GM06990 (cell line): ENCODE data around the gene TTLL10.
"Not testable (repeated sequence)": the region's sequence is repeated elsewhere in the genome, so short reads cannot be mapped to it uniquely, and the experiment has no call there.

Experiments used
- DNase-seq: peaks from one replicate; pipeline ENCODE4 v3.0.0-alpha.2; 2011; ENCODE audit not compliant: insufficient read length; ENCODE audit errors: extremely low read depth
- H3K27me3 ChIP-seq: replicated peaks from 2 replicates; pipeline ENCODE4 v1.6.0; 2011; ENCODE audit warnings: low read length; ENCODE audit not compliant: control insufficient read depth, insufficient read depth
- H3K36me3 ChIP-seq: 2 replicates; pipeline ENCODE4 v1.5.1; 2011; ENCODE audit warnings: low read length; ENCODE audit not compliant: control insufficient read depth, insufficient read depth
- H3K4me3 ChIP-seq: replicated peaks from 2 replicates; pipeline ENCODE4 v1.5.1; 2011; ENCODE audit warnings: low read depth, mild to moderate bottlenecking, control low read depth, low read length
- CTCF ChIP-seq: IDR thresholded peaks from 2 replicates; pipeline ENCODE4 v1.5.1; 2011; ENCODE audit warnings: low read length, control low read depth, mild to moderate bottlenecking, inconsistent platforms; ENCODE audit not compliant: insufficient read depth, poor library complexity, severe bottlenecking

The TTLL10 gene

GRCh38 chr1:1187938-1188337, 14.3 kb downstream of the TTLL10 start:
- no peaks in the 10 kb centered on the region for H3K36me3 ChIP-seq
- no peak for TF ChIP-seq CTCF
- H3K27me3 ChIP-seq = no peaks in the 10 kb centered on the region
- no peak for DNase-seq
- no peak overlapping the region for H3K4me3 ChIP-seq

GRCh38 chr1:1189111-1189510, 15.4 kb downstream of the TTLL10 start:
- no peaks in the 10 kb centered on the region for H3K27me3 ChIP-seq
- TF ChIP-seq CTCF = no peak
- H3K4me3 ChIP-seq = no peak overlapping the region
- no peaks in the 10 kb centered on the region for H3K36me3 ChIP-seq
- no peak for DNase-seq

GRCh38 chr1:1191734-1192133, 18.1 kb downstream of the TTLL10 start:
- DNase-seq = no peak
- TF ChIP-seq CTCF = no peak
- Histone ChIP-seq H3K36me3 (no peaks in the 10 kb centered on the region), H3K4me3 (no peak overlapping the region), H3K27me3 (no peaks in the 10 kb centered on the region)

GRCh38 chr1:1194723-1195122, 21.0 kb downstream of the TTLL10 start:
- no peaks in the 10 kb centered on the region for H3K27me3 ChIP-seq
- H3K36me3 ChIP-seq = no peaks in the 10 kb centered on the region
- no peak for DNase-seq
- no peak for TF ChIP-seq CTCF
- H3K4me3 ChIP-seq = no peak overlapping the region

GRCh38 chr1:1195726-1196125, 22.0 kb downstream of the TTLL10 start:
- not testable (repeated sequence) for H3K36me3 ChIP-seq, H3K27me3 ChIP-seq, H3K4me3 ChIP-seq, DNase-seq

- peak; percentile 3 for DNase-seq
- no peaks in the 10 kb centered on the region for H3K36me3 ChIP-seq
- no peaks in the 10 kb centered on the region for H3K27me3 ChIP-seq
- TF ChIP-seq CTCF = no peak
- no peak overlapping the region for H3K4me3 ChIP-seq
These were observed 22.9 kb downstream of the TTLL10 start for GRCh38 chr1:1196431-1197187.
